ENCODE data around the gene NSL1.
"Not testable (repeated sequence)": the region's sequence is repeated elsewhere in the genome, so short reads cannot be mapped to it uniquely, and the experiment has no call there.

Gene NSL1

DNA sequence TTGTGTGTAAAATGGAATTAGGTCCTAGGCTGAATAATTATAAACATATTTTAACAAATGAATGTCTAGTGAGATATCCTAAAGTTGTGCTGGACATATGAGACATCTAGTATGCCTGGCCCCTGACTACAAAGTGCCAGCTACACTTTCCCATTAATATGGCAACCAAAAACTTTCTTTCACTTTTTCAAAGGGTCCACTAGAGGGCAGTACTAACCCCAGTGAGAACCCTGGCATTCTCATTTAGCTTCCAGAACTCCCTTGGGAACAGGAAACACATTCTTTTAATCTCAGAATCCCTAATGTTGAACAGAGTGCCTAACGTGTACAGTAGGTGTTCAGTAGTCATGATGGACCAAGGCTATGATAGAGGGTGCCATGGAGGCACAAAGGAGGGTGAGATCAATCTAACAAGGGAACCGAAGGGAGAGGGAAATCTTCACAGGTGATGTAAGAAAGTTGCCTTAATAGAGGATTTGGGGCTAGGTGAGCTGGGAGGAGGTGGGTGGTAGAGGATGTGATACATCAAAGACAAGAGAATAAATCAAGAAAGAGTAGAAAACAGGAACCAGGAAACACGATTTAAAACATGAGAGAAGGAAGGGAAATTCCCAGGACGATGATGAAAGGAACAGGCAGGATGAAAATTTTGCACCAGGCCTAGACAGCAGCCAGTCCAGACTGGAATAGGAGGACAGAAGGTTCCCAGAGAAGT lies 41.6 kb downstream of the NSL1 start:
- no peak for DNase-seq (ENCODE audit: low read depth, low spot score)

DNA sequence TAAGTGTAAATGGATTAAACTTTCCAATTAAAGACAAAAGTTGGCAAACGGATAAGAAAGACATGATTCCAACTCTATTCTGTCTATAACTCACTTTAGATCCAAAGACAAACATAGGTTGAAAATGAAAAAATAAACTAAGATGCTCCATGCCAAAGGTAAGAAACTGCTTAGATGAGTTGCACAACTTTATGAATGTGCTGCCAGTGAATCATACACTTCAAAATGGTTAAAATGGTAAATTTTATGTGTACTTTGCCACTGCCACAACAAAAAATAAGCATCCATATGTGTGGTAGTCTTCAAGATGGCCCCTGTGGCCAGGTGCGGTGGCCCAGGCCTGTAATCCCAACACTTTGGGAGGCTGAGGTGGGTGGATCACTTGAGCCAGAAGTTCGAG lies 45.0 kb downstream of the NSL1 start:
- no peak for DNase-seq (ENCODE audit: low read depth, low spot score)

DNA sequence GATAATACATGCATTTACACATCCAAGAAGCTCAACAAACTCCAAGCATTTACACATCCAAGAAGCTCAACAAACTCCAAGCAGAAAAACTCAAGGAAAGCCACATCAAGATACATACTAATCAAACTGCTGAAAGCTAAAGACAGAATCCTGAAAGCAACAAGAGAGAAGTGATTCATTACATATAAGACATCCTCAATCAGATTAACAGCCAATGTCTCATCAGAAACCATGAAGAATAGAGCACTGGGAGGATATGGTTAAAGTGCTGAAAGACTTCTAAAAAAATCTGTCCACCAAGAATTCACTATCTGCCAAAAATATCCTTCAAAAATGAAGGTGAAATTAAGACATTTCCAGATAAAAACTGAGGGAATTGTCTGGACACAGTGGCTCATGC lies 46.3 kb downstream of the NSL1 start:
- DNase-seq (ENCODE audit: low read depth, low spot score), result no peak

DNA sequence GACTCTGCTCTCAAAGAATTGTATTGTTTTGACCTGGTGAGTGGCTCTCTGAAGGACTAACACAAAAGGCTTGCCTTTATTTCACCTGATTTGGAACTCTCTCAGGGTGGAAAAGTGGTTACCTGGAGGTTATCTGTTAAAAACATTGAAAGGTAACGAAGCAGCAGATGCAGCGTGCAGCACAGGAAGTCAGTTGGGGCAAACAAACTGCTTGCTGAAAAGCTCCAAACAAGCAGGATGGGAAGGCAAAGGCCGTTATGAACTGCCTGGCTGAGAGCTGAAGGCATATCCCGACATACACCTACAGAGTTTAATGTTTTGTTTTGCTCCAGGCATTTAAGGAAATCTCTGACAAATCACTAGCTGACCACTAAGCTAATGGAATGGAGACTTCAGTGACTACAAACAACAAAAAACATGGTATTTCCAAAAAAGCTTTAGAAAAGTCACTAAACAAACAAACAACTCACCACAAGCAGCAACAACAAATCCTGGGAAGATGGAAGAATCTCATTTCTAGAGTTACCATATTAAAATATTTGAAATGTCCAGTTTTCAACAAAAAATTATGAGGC lies 47.6 kb downstream of the NSL1 start:
- no peak for DNase-seq (ENCODE audit: low read depth, low spot score)

DNA sequence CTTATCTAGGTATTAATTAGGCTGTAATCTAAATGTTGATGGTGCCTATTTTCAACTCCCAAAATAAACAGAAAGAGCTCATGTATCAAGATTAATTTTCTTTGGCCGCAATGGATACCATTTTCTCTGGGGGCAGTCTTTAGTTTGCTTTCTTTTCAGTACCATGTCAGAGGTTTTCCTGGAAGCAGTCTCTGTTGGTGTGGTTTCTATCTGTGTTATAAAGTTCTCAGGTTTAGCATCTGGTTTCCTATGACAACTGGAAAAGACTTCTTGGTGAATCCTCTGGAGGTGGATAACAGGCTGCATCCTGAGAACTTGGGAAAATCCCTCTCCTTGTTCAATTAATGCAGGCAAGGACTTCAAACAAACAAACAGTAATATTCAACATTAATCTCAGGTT lies 53.2 kb downstream of the NSL1 start:
- no peak for DNase-seq (ENCODE audit: low read depth, low spot score)

DNA sequence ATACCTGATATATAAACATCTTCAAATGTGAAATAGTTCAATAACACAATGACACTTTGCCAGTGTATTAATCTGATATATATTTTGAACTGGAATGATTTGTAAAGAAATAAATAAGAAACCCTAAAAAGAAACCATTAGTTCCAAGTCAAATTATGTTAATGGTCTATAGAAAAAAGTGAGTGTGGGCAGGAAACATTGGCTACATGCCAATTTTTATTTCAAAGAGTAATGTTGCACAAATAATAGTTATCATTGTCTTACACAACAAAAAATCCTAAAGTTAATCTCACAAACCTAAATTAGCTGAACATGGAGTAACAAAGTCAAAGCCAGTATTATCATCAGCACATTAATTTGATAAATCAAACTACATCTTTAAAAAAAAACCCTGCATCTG lies 54.0 kb downstream of the NSL1 start:
- no peak for DNase-seq (ENCODE audit: low read depth, low spot score)

DNA sequence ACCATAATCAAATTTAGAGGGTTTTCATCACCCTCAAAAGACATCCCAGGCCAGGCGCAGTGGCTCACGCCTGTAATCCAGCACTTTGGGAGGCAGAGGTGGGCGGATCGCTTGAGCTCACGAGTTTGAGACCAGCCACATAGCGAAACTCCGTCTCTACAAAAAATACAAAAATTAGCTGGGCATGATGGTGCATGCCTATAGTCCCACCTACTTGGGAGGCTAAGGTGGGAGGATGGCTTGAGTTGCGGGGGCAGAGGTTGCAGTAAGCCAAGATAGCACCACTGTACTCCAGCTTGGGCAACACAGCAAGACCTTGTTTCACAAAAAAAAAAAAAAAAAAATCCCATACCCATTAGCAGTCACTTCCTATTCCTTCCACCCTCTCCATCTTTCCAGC lies 58.5 kb downstream of the NSL1 start:
- no peak for DNase-seq (ENCODE audit: low read depth, low spot score)

DNA sequence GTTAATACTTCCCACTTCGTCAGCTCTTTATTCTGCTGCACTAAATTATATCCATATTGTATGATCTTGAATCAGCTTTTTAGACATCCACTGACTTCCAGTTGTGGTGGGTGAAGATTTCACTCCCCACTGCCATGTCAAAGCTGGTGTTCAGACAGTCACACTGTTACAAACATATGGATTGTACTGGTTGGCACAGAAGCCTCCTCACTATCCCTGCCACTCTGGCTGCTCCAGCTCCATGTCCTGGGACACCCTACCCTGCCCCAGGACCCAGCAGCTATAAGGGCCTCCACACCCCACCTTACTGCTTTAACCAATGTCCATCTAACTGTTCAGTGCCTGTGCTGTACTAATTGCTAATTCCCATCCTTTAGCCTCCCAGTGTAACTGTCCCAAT lies 59.9 kb downstream of the NSL1 start:
- no peak for DNase-seq (ENCODE audit: low read depth, low spot score)

DNA sequence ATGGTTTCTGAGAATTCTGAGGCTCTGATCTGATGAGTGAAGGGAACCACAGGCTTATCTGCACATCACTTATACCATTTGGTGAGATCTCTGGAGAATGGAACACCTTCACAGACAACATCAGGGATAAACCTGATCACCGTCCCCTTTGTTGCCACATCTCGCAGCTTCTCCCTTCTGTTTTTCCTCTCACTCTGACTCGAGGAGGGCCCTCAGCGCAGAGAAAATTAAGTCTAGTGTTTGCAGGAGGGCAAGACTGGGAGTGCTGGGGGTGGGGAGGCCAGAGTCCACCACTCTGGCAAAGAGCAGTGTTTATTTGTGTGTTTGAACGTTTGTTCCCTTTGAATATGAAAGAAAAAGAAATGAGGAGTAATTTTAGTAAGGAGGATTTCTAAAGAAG lies 63.0 kb downstream of the NSL1 start:
- no peak for DNase-seq (ENCODE audit: low read depth, low spot score)

DNA sequence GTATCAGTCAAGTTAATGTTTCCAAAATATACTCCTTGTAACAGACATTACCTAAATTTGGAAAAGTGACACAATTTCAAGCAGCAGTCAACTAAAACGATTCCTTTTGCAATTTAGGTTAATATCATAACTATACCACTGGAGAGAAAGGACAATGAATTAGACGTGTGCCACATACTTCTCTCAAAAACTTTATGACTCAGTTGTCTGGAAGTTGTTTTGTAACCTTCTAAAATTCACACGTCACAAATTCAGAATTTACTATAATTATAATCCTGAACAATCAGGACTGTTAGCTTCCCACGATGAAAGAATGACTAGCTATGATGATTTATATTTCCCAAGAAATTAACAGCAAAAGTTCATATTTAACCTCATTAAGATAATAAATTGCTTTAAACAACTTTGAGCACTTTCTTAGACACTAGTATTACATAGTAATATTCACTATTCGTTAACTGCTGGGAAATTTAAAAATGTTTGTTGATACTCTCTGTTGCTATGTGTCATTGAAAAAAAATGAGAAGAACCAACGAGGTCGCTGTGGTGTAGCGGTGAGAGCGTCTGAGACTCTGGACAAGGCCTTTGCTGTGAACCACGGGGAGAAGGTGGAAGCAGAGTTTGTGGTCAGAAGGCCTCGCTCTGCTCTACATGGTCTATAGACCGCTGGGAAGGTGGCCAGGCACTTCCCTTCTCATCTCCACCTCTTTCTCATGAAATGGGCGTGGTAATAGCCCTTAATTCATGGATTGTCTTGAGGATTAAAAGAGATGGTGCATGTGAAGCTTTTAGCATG lies 64.0 kb downstream of the NSL1 start:
- DNase-seq (ENCODE audit: low read depth, low spot score), result no peak

DNA sequence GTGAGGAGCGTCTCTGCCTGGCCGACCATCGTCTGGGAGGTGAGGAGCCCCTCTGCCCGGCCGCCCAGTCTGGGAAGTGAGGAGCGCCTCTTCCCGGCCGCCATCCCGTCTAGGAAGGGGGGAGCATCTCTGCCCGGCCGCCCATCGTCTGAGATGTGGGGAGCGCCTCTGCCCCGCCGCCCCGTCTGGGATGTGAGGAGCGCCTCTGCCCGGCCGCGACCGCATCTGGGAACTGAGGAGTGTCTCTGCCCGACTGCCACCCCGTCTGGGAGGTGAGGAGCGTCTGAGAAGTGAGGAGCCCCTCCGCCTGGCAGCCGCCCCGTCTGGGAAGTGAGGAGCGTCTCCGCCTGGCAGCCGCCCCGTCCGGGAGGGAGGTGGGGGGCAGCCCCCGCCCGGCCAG lies 66.9 kb downstream of the NSL1 start:
- DNase-seq (ENCODE audit: low read depth, low spot score), result not testable (repeated sequence)

DNA sequence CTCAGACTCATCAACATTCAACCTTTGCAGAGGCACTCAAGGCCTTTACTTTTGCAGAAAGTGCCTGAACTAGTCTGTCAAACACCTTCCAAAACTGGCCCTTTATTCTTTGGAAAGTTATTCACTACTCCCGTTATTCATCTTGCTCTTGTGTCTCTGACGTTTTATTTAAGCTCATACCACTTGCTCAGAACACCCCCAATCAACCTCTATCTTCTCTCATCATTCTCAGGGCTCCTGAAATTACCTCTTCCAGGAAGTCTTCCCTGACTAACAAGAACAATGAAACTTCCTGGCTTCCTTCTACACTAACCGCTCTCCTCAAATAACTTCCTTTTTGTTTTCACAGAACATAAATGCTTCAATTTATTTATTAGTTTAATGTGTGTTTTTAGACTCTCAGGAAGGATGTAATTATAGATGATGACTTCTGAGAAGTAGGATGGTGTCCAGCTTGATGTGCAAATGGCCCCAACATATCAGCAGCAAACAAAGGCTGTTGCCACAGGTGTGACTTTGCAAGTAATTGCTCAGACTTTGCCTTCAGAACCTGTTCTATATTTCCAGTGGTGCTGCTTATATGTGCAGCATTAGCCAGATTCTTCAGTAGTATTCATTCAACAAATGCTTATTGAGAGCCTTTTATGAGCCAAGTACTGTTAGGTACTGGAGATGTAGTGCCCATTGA lies 69.2 kb downstream of the NSL1 start:
- no peak for DNase-seq (ENCODE audit: low read depth, low spot score)

DNA sequence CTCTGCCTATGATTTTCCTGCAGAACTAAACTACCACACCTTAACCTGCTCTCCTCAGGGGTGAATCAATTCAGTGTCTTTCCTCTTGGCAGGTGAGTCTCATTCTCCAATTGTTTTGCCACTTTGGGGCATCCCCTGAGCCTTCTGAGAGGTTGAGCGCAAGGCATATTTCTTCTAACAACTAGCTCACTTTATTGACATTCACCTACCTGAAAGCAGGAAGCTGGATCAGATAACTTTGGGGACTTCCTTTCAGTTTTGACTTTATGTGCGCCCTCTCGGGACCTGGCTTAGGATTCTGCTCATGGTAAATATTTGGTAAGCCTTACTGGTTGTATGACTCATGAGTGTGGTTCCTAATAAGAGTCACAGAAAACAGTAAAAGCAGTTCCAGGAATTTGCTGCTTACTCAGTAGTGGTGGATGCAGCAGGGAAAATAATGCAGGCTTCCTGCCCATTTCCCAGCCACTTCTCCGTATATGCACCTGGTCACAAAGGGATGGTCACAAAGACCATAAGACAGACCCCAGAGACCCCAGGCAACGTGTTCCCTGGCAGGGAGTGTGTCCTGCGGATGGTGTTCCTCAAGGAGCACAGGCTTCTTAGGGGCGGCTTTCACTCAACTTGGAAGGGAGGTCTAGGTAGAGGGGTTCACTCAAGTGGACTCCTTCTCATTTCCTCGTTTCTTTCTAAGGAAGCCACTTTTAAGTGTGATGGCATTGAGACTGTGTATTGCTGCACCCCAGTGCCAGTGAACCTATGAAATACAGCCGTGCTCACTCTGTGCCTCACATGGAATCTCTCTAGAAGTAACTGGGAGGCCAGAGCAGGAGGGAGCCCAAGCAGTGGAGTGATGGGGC lies 70.0 kb downstream of the NSL1 start:
- DNase-seq (ENCODE audit: low read depth, low spot score), result no peak

DNA sequence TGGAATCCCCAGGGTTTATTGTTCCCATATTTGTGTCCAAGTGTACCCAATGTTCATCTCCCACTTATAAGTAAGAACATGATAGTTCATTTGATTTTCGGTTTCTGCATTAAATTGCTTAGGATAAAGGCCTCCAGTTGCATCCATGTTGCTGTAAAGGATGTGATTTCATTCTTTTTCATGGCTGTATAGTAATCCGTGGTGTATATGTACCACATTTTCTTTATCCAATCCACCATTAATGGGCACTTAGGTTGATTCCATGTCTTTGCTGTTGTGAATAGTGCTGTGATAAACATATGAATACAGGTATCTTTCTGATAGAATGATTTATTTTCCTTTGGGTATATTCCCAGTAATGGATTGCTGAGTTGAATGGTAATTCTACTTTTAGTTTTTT lies 71.9 kb downstream of the NSL1 start:
- DNase-seq (ENCODE audit: low read depth, low spot score), result no peak

DNA sequence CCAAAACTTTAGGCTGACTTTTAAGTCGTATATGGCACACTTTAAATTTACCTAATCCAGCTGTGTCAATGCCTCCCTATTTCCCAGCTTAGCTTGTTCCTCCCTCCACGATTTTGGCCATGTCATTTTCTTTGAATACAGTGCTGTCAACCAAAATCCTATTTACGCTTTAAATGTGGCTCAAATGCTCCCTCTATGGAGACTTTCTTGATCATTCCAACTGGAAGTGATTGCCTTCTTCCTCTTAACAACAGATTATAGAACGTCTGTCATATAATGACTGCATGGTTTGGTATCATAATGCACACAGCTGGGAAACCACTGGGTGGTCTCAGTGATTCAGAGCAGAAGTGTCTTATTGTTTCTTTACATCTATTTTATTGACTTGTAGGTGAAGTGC lies 73.1 kb downstream of the NSL1 start:
- no peak for DNase-seq (ENCODE audit: low read depth, low spot score)

DNA sequence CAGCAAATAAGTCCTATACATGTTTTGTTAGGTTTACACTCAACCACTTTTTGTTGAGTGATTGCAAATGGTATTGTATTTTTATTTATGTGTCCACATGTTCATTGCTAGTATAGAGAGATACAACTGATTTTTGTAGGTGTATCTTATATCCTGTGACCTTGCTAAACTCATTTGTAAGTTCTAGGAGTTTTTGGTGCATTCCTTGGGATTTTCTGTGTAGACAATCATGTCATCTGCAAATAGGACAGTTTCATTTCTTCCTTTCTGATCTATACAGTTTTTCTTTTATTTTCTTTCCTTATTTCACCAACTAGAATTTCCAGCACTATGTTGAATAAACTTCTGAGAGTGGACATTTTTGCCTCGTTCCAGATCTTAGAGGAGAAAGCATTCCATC lies 75.4 kb downstream of the NSL1 start:
- DNase-seq (ENCODE audit: low read depth, low spot score), result no peak

DNA sequence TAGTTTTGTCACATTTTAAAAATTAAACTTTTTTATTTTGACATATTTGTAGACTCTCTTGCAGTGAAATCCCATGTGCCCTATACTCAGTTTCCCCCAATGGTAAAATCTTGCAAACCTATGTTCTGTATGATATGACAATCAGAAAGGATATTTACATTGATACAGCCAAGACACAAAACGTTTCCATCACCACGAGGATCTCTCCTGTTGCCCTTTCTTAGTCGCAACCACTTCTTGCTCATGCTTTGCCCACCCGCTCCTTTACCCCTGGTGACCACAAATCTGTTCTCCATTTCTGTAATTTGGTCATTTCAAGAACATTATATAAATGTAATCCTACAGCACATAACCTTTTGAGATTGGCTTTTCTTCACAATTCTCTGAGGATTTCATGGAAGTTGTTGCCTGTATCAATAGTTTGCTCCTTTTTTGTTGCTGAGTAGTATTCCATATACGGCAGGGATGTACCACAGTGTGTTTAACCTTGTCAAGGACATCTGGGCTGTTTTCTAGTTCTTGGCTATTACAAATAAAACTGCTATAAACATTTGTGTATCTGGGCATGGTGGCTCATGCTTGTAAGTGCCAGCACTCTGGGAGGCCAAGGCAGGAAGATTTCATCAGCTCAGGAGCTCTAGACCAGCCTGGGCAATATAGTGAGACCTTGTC lies 78.0 kb downstream of the NSL1 start:
- DNase-seq (ENCODE audit: low read depth, low spot score), result no peak

DNA sequence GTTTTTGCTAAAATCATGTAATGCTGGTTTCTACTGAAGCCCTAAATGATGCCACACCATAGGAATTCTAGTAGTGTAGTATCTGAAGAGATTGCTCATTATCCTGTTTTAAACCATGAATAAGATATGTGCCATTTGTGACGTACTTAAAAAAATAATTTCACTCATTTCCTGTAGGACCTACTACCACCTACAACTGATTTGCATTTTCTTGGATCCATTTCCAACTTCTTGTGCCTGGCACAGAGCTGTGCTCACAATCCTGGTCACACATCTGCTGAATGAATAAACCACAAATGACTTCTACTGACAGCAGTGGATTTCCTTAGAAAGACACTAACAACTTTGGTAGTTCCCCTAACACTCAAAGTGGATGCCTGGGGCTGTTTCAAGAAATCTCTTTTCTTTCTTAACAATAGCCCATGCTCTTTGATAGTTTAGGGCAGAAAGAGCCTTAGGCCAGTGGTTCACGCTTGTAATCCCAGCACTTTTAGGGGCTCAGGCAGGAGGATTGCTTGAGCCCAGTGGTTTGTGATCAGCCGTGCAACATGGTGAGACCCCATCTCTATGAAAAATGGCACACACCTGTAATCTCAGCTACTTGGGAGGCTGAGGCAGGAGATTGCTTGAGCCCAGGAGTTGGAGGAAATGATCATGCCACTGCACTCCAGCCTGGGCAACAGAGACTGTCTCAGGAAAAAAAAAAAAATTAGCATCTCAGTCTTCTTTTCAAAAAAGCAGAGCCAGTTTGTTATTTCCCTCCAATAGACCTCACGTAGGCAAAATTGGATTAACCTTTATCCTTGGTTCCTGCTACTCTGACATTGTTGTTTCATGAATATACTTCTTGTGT lies 78.9 kb downstream of the NSL1 start:
- DNase-seq (ENCODE audit: low read depth, low spot score), result no peak

DNA sequence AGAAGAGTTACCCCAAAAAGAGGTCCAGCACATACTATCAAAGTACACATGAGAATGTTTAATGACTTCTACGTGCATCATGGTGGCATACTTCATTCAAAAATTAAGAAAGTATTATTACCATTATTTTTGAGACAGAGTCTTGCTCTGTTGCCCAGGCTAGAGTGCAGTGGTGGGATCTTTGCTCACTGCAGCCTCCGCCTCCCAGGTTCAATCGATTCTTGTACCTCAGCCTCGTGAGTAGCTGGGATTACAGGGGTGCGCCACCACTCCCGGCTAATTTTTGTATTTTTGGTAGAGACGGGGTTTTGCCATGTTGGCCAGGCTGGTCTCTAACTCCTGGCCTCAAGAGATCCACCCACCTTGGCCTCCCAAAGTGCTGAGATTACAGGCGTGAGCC lies 79.6 kb downstream of the NSL1 start:
- not testable (repeated sequence) for DNase-seq (ENCODE audit: low read depth, low spot score)

DNA sequence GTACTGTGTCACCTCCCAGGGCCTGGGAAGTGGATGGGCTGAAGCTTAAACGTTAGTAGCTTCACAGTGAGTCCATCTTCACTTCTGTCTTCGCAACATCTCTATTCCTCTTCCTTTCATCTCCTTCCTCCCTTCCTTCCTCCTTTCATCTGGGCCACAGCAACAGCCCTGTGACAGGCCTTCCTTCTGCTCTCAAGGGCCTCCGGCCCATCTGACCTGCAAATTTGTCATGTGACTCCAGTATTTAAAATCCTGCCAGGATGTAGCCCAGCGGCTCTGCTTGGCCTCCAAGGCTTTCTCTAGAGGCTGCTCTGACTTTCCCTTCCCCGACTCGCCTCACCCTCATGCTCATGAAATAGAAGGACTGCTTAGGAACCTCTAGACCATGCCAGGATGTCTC lies 81.0 kb downstream of the NSL1 start:
- no peak for DNase-seq (ENCODE audit: low read depth, low spot score)

Data from brain pericyte (primary cell).